Measurements from ENCODE around the gene MROH7. TPM values are rescaled to one million over a fixed set of nuclear protein-coding genes. Genes with fewer than 3 reads are reported as not detected.

Gene MROH7
- total and polyA plus RNA-seq, 2 experiments from 2014 or later = 0.24 to 0.87 TPM

- Histone ChIP-seq H3K36me3 (replicated peaks; ENCODE audit: insufficient read depth, low read depth) (no peaks in the 10 kb centered on the region), H2AFZ (no peak overlapping the region)
- TF ChIP-seq CTCF (IDR thresholded peaks at IDR 0.05; ENCODE audit: poor library complexity) (no peak), EZH2phosphoT487 (IDR thresholded peaks at IDR 0.05; ENCODE audit: low read depth, severe bottlenecking, unreplicated experiment) (no peak), EZH2 (IDR thresholded peaks at IDR 0.05; ENCODE audit: borderline replicate concordance) (no peak)
Measured at GRCh38 chr1:54610048-54610447, 31.5 kb upstream of the MROH7 start.

GRCh38 chr1:54610601-54611580 is 30.7 kb upstream of the MROH7 start:
- WGBS (ENCODE audit: low lambda C conversion rate, missing lambda C conversion rate) = 96% methylated on average over 18 of the region's 18 CpGs
- Histone ChIP-seq H3K79me2 (no peaks in the 10 kb centered on the region), H3K27me3 (no peaks in the 10 kb centered on the region), H3K9me2 (replicated peaks; ENCODE audit: insufficient read depth) (no peaks in the 10 kb centered on the region), H3K9me3 (ENCODE audit: low read depth) (no peaks in the 10 kb centered on the region), H2AFZ (no peak overlapping the region), H3K4me1 (ENCODE audit: insufficient read depth) (no peaks in the 10 kb centered on the region), H3K36me3 (replicated peaks; ENCODE audit: insufficient read depth, low read depth) (no peaks in the 10 kb centered on the region), H3K27ac (no peak overlapping the region), H3K4me2 (no peak overlapping the region), H4K20me1 (ENCODE audit: insufficient read depth, poor library complexity, severe bottlenecking) (no peaks in the 10 kb centered on the region), H3K4me3 (no peak overlapping the region)
- no peak for DNase-seq (ENCODE audit: low spot score)
- no peak for TF ChIP-seq CTCF (IDR thresholded peaks at IDR 0.05; ENCODE audit: poor library complexity)
- no peak for TF ChIP-seq EZH2 (IDR thresholded peaks at IDR 0.05; ENCODE audit: borderline replicate concordance)
- no peak for TF ChIP-seq EZH2phosphoT487 (IDR thresholded peaks at IDR 0.05; ENCODE audit: low read depth, severe bottlenecking, unreplicated experiment)

More at GRCh38 chr1:54610048-54610447, 31.5 kb upstream of the MROH7 start:
- Histone ChIP-seq H3K9me3 (ENCODE audit: low read depth) (no peaks in the 10 kb centered on the region), H3K9me2 (replicated peaks; ENCODE audit: insufficient read depth) (no peaks in the 10 kb centered on the region), H3K27ac (no peak overlapping the region), H3K79me2 (no peaks in the 10 kb centered on the region), H3K27me3 (no peaks in the 10 kb centered on the region), H4K20me1 (ENCODE audit: insufficient read depth, poor library complexity, severe bottlenecking) (no peaks in the 10 kb centered on the region), H3K4me1 (ENCODE audit: insufficient read depth) (no peaks in the 10 kb centered on the region), H3K4me2 (no peak overlapping the region), H3K4me3 (no peak overlapping the region)
- 68% methylated on average over 6 of the region's 6 CpGs for WGBS (ENCODE audit: low lambda C conversion rate, missing lambda C conversion rate)
- peak; percentile 35 for DNase-seq (ENCODE audit: low spot score)

GRCh38 chr1:54611621-54612020 is 30.0 kb upstream of the MROH7 start:
- Histone ChIP-seq H3K27ac (no peak overlapping the region), H3K4me3 (no peak overlapping the region), H3K27me3 (no peaks in the 10 kb centered on the region), H3K79me2 (no peaks in the 10 kb centered on the region), H3K9me2 (replicated peaks; ENCODE audit: insufficient read depth) (no peaks in the 10 kb centered on the region), H3K4me2 (no peak overlapping the region), H2AFZ (no peak overlapping the region), H3K36me3 (replicated peaks; ENCODE audit: insufficient read depth, low read depth) (no peaks in the 10 kb centered on the region), H4K20me1 (ENCODE audit: insufficient read depth, poor library complexity, severe bottlenecking) (no peaks in the 10 kb centered on the region), H3K4me1 (ENCODE audit: insufficient read depth) (no peaks in the 10 kb centered on the region), H3K9me3 (ENCODE audit: low read depth) (no peaks in the 10 kb centered on the region)
- TF ChIP-seq EZH2phosphoT487 (IDR thresholded peaks at IDR 0.05; ENCODE audit: low read depth, severe bottlenecking, unreplicated experiment) (no peak), CTCF (IDR thresholded peaks at IDR 0.05; ENCODE audit: poor library complexity) (no peak), EZH2 (IDR thresholded peaks at IDR 0.05; ENCODE audit: borderline replicate concordance) (no peak)
- WGBS (ENCODE audit: low lambda C conversion rate, missing lambda C conversion rate) = 86% methylated on average over 8 of the region's 8 CpGs
- DNase-seq (ENCODE audit: low spot score) = no peak
